Measurements from ENCODE around the gene SPEG.

Gene SPEG

DNA sequence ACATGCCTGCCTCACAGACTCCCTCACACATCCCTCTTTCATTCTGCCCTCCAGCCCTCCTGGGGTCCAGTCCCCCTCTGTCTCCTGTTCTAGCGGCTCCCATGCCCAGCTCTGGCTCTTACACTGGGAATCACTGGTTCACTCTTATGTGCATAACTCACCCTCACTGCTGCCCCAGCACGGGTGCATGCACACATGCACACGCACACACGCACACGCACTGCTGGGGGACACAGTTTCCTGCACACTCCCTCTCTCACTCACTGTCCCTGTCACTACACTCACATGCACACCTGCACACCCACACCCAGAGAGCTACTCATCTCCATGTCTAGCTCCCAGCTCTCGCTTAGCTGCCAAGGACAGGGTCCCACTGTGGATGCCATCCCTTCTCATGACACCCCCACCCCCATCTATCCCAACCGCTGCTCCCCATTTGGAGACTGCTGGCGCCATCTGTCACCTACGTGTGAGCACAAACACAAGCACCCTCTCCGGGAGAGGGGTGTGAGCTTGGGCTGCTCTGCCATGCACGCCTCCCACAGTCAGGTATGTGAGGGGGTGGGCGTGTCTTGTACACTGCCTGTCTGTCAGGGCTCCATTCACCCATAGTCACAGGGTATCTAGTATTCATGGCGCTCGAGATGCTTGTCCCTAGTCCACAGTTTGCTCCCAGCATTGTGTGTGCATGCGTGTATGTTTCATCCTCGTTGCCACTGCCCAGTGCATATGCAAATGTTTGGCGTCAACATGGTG is 81.4 kb downstream of the SPEG start:
- H3K4me3 ChIP-seq (ENCODE audit: control insufficient read depth, low read depth, low read length): no peak overlapping the region
- DNase-seq (ENCODE audit: low read depth): no peak
- TF ChIP-seq CTCF (conservative IDR thresholded peaks at IDR 0.05; ENCODE audit: control insufficient read depth, insufficient read depth, low read depth, low read length): no peak

DNA sequence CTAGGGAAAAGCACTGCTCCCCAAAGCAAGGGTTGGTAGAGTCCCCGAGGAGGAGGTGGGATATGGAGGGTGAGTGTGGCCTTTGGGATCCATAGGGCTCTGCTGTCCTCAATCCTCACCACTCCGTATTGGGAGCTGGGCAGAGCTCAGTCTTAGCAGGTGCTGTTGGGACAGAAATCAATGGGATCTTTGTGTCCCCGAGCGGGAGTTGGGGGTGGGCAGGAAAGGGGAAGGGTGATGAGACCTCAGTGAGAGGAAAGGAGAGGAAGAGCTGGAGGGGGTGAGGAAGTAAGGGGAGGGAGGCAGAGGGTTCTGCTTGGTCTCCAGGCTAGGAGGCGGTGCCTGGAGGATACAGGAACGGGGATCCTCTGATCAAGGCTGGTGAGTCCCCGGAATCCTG is 82.2 kb downstream of the SPEG start:
- H3K4me3 ChIP-seq (ENCODE audit: control insufficient read depth, low read depth, low read length): no peak overlapping the region
- no peak for TF ChIP-seq CTCF (conservative IDR thresholded peaks at IDR 0.05; ENCODE audit: control insufficient read depth, insufficient read depth, low read depth, low read length)
- no peak for DNase-seq (ENCODE audit: low read depth)

GRCh38 chr2:219517954-219518778 is 83.5 kb downstream of the SPEG start:
- H3K4me3 ChIP-seq (ENCODE audit: control insufficient read depth, low read depth, low read length): no peak overlapping the region
- no peak for DNase-seq (ENCODE audit: low read depth)
- TF ChIP-seq CTCF (conservative IDR thresholded peaks at IDR 0.05; ENCODE audit: control insufficient read depth, insufficient read depth, low read depth, low read length): no peak

DNA sequence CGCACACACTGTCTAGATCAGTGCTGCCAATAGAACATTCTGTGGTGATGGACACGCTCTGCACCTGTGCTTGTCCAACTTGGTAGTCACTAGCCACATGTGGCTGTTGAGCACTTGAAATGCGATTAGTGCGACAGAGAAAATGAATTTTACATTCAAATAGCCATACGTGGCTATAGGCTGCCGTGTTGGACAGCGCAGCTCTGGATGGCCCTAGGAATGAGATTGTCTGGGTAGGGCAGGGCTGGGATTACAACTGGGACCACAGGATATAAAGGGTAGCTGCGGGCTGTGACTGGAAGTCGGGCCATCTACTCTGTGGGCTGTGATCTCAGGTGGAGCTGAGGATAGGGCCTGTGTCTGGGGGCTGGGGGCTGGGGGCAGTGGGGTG is 84.9 kb downstream of the SPEG start:
- TF ChIP-seq CTCF (conservative IDR thresholded peaks at IDR 0.05; ENCODE audit: control insufficient read depth, insufficient read depth, low read depth, low read length): no peak
- no peak for DNase-seq (ENCODE audit: low read depth)
- H3K4me3 ChIP-seq (ENCODE audit: control insufficient read depth, low read depth, low read length): no peak overlapping the region

- DNase-seq (ENCODE audit: low read depth): no peak
- H3K4me3 ChIP-seq (ENCODE audit: control insufficient read depth, low read depth, low read length): no peak overlapping the region
- TF ChIP-seq CTCF (conservative IDR thresholded peaks at IDR 0.05; ENCODE audit: control insufficient read depth, insufficient read depth, low read depth, low read length): no peak
Measured at GRCh38 chr2:219520079-219520478, 85.4 kb downstream of the SPEG start.

DNA sequence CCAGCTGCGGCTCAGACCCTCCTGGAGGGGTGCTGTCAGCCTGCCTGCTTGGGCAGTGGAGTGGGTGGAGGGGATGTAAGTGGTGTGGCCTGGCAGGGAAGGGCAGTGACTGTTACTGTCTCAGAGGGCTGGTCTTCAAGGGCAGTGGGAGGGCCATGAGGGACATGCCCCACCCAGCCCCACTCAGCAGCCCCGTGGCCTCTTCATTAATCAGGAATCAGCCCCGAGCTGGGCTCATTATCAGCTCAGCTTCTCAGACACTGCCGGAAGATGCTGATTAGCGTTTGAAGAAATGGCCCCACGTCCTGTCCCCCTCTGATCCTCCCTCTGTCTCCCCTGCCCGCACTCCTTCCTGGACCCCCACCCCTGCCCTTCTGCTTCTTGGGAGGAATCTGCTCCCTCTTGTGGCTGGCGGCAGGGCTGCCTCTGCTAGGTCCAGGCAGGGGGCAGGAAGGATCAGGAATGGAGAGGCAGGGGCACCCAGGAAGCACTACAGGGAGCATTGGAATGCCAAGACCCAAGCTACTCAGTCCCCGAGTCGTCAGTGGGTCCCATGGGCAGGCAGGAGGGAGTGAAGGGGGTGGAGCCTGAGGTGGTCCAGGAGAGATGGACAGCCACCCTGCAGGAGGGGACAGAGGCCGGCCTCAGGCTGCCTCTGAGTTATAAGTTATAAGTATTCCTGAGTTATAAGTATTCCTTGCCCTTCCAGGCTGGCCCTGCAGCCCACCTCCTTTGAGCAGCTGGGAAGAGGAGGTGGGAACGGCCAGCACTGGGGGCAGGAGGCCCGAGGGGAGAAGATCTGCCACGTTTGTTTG is 86.6 kb downstream of the SPEG start:
- H3K4me3 ChIP-seq (ENCODE audit: control insufficient read depth, low read depth, low read length): no peak overlapping the region
- DNase-seq (ENCODE audit: low read depth): peak; percentile 34
- TF ChIP-seq CTCF (conservative IDR thresholded peaks at IDR 0.05; ENCODE audit: control insufficient read depth, insufficient read depth, low read depth, low read length): peak; percentile 77

Data from fibroblast of mammary gland (primary cell).